Thyroid gland (tissue), 4 donors: Measurements from ENCODE around the gene MED14.

Experiments
- POLR2A ChIP-seq, 2 donors: fragments of 450-650 bp; IDR thresholded peaks; one replicate each; pipeline ENCODE4 v1.6.1; 2017; ENCODE audit warnings: antibody characterized with exemption in 2 of 2, mild to moderate bottlenecking in 2 of 2, moderate library complexity in 1 of 2
- TF ChIP-seq, protein P1 (sequence below), 6 experiments: fragments of 200-600 bp in 3 of 6; fragments of 450-650 bp in 3 of 6; sonication (generic) in 3 of 6; IDR thresholded peaks; one replicate each; pipeline ENCODE4 v1.5.1; 2016 to 2019; ENCODE audit warnings: antibody characterized with exemption in 6 of 6, mild to moderate bottlenecking in 2 of 6, inconsistent platforms in 1 of 6, moderate library complexity in 1 of 6

DNA sequence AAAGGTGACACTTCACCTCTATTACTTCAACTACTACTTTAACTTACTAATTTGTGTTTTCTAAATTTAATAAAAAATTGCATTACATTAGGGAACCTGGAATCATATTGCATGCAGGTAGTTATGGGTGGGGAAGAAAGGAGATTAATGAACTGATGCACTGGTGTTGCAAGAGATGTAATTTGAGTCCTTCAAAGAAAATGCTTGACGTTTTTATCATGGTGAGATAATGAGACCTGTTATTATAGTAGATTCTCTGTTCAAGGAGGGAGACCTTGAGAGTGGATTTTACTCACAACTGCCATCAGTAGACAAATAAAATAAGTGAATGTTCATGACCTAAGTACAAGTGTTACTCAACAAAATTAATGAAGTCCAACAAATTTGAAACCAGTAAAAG lies 26.4 kb upstream of the MED14 start:
- TF ChIP-seq, protein P1, sequence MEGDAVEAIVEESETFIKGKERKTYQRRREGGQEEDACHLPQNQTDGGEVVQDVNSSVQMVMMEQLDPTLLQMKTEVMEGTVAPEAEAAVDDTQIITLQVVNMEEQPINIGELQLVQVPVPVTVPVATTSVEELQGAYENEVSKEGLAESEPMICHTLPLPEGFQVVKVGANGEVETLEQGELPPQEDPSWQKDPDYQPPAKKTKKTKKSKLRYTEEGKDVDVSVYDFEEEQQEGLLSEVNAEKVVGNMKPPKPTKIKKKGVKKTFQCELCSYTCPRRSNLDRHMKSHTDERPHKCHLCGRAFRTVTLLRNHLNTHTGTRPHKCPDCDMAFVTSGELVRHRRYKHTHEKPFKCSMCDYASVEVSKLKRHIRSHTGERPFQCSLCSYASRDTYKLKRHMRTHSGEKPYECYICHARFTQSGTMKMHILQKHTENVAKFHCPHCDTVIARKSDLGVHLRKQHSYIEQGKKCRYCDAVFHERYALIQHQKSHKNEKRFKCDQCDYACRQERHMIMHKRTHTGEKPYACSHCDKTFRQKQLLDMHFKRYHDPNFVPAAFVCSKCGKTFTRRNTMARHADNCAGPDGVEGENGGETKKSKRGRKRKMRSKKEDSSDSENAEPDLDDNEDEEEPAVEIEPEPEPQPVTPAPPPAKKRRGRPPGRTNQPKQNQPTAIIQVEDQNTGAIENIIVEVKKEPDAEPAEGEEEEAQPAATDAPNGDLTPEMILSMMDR (IDR thresholded peaks at IDR 0.05), result no peak
- TF ChIP-seq POLR2A (IDR thresholded peaks at IDR 0.05), result no peak
